HG03196 (cell line): ENCODE results near the gene COQ8A.

Source experiments
- ATAC-seq: cut with Tn5 transposase; IDR thresholded peaks from one replicate; pipeline ENCODE4 v1.9.1; 2021; ENCODE audit not compliant: unreplicated experiment

Gene COQ8A

DNA sequence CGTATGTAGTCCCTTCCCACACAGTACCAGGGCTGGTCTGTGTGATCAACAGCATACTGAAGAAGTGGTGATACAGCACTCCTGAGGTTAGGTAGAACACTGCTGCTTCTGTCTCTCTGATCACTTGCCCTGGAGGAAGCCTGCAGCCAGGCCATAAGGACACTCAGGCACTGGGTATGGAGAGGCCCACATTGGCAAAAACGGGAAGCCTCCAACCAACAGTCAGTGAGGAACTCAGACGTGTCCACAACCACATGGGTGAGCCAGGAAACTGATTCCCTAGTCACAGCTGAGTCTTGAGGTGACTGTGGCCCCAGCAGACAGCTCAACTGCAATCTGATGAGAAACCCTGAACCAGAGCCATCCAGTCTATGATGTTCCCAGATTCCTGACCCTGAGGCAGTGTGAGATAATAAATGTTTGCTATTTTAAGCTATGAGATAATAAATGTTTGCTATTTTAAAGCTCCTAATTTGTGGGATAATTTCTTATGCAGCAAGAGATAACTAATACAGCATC, 62.5 kb downstream of the COQ8A start:
- no peak for ATAC-seq

DNA sequence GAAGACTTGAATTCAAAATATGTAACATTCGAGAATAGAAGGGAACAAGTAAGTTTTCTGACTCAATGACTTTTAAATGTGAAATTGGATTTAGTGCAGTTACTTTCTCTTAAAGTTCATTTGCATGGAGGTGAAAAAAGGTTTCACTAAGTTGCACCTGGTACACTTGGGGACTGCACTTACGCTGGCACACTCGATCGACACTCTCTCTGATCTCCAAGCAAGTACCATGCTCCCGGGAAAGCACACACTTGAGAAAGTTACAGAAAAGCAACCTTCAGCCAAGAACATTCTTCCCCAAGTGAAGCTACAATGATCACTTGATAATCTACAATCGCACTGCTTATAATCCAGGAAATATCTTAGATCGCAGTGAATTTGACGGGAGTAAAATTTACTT, 63.1 kb downstream of the COQ8A start:
- no peak for ATAC-seq

DNA sequence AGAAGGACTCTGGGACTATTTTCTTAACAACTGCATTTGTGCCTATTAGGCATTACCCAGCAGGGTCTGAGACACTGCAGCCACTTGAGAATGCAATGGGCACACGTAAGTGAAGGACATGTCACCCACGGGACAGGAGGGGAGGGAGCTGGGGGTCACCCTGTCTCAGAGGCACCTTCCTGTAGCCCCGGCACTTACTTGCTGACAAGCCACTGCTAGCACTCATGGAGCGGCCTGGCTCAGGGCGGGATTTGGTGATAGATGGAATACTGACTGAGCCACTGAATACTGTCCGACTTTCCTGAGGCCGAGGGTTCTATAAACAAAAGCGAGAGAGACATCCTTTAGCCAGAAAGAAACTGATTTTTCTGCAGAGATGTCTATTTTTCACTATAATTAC, 64.7 kb downstream of the COQ8A start:
- ATAC-seq, result no peak

- peak; percentile 61 for ATAC-seq
Measured at GRCh38 chr1:227006226-227006796, 66.2 kb downstream of the COQ8A start.

DNA sequence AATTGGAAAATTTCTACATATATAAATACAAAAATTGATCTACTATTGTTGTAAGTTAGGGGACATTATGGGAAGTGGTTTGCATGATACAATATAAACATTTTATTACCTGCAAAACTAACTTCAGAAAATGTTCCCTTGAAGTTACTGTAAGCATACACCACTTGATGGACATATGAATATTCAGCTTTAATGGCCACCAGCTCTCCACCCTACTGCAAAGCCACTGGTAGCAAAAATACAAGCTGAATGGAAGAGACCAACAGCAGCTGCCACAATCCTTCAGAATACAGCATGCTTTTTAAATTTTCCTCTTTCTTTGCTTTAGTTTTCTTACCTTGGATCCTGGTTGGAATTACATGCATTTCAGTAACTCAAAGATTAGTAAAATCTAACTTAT, 69.8 kb downstream of the COQ8A start:
- ATAC-seq, result no peak

DNA sequence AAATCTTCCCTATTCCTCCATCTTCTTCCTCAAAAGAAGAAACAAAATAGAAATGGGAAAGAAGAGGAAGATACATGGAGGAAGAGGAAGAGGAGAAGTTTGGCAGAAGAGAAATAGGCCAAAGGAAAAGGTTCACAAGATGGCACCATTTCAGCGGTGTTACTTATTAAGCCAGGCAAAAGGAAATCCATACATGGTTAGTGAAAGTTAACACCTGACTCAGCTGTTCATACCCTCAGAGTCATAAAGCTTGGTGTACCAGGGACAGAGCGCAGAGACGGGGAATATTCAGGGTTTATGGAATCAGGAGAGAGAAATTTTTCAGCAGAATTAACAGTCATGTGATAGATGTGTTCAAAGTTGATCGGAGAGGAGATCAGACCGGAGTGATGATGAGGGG, 70.6 kb downstream of the COQ8A start:
- no peak for ATAC-seq

GRCh38 chr1:227016990-227017389, 76.9 kb downstream of the COQ8A start:
- ATAC-seq, result no peak

DNA sequence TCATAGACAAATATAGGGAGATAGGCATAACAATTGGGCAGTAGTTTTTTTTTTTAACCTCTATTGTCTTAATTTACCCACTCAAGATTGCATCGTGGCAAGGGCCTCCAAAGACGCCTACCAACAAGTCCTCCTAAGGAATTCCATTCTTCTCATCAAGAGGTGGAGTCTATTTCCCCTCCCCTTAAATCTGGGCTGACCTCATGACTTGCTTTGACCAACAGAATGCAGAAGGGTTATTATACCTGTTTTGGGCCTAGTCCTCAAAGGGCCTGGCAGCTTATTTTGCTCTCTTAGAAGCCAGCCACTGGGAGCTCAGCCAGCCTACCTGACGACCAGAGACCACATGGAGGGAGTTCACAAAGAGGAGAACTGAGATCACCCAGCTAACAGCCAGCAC, 92.3 kb downstream of the COQ8A start:
- no peak for ATAC-seq

DNA sequence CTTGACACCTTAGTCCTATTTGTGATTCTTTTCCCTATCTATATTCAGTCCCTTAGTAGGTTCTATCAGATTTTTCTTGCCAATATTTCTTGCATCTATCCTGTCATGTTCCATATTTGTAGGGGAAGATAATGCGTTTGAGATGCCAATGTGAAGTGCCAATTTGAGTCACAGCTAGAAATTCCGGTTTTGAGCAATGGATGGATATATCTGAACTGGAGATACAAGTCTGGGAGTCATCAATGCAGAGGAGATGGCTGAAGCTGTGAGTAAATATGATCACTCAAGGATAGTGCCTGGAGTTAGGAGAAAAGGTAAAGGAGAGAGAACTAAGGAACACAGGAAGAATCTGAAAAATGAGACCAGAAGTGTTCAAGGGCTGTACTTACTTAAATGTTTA, 93.8 kb downstream of the COQ8A start:
- no peak for ATAC-seq

GRCh38 chr1:227035316-227035715, 95.2 kb downstream of the COQ8A start:
- ATAC-seq, result no peak

DNA sequence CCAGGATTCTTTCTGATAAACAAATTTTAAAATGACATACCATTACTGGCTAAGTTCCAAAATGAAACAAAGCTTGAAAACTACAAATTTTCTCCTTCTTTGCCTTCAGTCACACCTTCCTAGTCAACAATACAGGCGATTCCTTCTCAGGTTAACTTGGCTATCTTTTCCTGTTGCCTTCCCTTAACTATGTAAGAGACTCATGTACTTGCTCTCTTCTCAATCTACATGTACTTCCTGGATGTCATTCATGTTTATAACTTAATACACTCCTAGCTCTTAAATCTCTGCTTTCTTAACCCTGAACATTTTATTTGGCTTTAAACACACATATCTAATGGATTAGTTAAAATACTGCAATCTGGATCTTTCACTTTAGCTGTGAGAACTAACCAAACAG, 97.0 kb downstream of the COQ8A start:
- no peak for ATAC-seq
